H54 (cell line): ENCODE measurements around the gene GATA3.

Experiments
- DNase-seq: peaks from one replicate; pipeline ENCODE4 v3.0.0; 2011; ENCODE audit warnings: low spot score, mixed read lengths; ENCODE audit not compliant: insufficient read length
- FAIRE-seq: peaks from 3 replicates; lab custom pipeline; 2011; peaks lifted over from hg19 to GRCh38; lab: Jason Lieb, UNC
- POLR2A ChIP-seq: IDR thresholded peaks from 2 replicates; pipeline ENCODE4 v1.6.1; 2011; ENCODE audit warnings: low read depth, mild to moderate bottlenecking, low read length

GATA3 gene

DNA sequence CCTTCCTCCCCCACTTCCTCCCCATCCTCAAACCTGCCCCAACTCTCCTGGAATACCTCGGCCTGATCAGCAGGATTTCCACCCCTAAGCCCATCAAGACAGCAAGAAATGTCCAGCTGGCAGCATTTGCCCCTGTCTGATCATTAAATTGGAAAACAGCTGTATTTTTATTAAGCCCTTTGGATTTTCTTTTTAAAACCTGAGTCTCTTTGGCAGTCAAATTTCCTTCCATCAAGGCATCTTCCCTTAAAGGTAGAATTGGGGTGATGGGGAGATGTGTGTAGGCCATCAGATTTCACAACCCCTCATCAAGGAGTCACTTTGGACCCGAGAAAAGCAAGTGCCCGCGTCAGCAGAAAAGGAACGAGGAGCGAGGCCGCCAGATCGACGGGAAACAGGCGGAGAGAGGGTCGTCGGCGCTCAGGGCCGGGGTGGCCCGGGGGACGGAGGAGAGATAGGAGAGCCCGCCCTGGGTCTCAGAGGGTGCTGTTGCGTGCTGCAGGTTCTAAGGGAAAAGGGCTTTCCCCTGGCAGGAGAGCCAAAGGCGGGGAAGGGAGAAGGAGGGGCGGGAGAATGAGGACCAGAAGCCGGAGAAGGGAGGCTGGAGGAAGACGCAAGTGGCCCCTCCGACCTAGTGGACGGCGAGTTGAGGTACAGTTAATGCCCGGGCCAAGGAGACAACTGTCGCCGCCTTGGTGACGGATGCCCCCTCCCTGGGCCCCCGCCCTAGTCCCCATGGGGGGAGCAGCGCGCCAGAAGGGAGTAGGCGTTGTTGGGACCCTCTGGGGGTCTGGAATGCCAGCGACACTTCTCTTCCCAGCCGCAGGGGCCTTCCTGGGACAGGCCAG lies 11.5 kb upstream of the GATA3 start:
- TF ChIP-seq POLR2A: no peak
- FAIRE-seq (no peak), DNase-seq (no peak)

DNA sequence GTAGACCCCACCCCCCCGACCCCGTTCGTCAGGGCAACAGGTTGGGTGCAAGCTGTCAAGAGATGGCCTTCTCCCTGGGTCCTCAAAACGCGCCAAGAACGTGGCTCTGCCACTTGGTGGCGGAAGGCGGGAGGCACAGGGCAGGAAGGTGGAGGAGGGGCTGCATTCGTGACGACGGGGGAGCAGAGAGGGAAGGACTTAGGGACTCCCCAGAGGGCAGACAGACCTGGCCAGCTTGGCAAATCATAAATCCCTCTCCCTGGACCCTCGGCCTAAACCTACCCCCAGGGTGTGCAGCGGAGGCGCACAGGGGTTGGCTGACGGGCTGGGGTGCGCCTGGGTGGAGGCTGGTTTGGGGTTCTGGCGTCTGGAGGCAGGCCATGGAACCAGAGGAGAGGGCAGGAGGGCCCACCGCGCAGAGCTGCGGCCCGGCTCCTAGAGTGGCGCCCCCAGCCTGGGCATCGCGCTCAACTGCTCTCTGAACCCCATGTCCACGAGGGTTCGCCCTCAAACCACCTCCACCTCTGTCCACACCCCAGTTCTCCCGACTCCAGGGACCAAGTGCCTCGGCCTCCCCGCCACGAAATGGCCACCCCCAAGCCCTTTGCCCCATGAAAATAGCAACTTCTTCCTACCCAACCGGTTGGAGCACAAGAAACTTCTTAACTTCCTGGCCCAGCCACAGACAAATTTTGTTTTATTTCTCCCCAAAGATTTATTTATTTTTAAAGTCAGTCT lies 10.8 kb upstream of the GATA3 start:
- no peak for TF ChIP-seq POLR2A
- FAIRE-seq: no peak
- no peak for DNase-seq

DNA sequence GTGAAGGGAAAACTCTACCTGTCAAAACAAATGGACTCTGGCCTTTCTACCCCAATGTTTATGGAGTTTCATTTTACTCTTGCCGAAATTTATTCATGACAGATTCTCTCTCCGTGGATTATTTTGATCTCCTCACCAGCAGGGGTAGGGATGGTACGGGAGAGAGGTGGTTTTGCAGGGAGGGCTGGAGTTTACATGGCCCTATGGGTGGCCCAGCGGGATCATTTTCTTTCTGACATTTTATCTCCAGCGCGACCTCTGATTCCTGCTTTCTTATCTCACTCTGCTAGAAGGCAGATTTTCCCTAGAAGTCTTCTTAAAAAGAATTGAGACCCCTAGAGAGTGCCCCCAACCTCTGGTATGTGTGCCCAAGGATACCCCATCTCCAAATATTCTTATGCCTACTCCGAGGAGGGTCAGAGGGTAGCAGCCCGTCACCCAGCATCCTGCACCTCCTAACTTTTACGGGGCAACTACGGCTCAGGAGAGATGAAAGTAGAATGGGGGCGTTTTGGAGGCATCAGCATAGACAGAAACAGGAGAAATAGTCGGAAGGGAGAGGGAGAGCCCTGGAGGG lies 10.1 kb upstream of the GATA3 start:
- DNase-seq (no peak), FAIRE-seq (no peak)
- no peak for TF ChIP-seq POLR2A

DNA sequence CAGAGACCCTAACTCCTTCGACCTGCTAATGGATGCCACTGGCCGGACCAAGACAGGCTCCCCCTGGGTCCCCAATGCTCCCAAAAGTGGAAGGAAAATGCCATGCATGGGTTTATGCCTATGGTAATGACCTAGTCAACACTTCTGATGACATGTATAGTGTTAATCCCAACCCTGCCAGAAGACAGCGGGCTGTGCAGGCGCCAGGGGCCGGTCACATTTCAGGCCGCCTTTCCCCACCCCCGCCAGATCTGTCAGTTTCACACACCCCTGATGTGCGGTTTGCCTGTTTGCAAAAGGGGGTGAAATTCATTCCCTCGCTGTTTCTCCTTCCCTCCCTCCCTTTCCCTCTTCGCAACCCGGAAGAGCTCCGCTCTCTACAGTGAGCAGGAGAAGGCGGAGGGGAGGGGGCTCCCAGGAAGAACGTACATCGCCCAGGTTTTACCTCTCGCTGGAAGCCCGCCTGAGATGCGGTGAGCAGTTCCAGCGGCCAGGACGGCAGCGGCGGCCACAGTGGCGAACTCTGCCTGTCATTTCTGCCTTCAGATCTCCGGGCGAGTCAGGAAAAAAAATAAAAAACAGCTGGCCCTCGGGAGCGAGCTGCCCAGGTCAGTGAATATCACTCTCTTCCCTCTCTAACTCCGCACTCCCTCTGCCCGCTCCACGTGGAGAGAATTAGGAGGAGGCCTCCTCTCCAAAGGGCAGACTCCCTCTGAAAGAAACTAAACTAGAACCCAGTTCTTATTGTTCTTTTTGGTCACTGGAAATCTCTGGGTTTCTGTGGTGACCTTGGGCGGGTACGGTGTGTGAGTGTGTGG lies 9.4 kb upstream of the GATA3 start:
- DNase-seq (no peak), FAIRE-seq (no peak)
- no peak for TF ChIP-seq POLR2A

DNA sequence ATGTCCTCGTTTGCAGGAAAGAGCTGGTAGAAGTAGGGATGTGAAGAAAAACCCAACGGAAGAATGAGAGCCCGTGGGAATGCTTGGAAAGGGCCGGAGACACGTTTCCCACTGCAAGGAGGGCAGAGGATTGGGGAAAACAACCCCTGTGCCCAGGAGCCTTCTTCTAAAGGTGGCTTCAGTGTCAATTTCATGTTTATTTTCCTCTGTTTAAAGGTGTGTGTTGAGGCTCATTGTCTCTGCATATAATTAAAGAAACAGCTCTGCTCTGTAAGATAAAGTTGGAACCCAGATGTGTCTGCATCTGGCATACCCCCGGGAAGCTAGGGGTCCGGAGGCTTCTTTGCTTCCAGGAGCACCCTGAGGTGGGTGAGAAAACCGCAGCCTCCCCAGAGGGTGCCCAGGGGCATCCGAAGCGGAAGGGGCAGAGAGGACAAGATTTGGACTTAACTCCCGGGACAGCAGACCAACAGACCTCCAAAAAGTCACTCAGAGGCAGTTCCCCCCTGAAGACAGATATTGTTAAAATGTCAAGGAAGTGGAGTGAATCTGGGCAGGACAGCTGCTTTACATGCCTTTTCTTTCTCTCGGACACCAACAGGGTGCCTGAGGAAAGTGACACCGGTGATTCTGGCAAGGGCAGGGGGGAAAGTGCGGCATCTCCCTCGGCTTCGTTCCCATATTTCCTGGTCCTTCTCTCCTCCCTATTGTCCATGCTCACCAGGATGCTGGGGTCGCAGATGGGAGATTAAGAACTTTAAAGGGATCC lies 8.6 kb upstream of the GATA3 start:
- TF ChIP-seq POLR2A: no peak
- FAIRE-seq: no peak
- DNase-seq: no peak

GRCh38 chr10:8047452-8048280 lies 6.8 kb upstream of the GATA3 start:
- FAIRE-seq (no peak), DNase-seq (no peak)
- no peak for TF ChIP-seq POLR2A

DNA sequence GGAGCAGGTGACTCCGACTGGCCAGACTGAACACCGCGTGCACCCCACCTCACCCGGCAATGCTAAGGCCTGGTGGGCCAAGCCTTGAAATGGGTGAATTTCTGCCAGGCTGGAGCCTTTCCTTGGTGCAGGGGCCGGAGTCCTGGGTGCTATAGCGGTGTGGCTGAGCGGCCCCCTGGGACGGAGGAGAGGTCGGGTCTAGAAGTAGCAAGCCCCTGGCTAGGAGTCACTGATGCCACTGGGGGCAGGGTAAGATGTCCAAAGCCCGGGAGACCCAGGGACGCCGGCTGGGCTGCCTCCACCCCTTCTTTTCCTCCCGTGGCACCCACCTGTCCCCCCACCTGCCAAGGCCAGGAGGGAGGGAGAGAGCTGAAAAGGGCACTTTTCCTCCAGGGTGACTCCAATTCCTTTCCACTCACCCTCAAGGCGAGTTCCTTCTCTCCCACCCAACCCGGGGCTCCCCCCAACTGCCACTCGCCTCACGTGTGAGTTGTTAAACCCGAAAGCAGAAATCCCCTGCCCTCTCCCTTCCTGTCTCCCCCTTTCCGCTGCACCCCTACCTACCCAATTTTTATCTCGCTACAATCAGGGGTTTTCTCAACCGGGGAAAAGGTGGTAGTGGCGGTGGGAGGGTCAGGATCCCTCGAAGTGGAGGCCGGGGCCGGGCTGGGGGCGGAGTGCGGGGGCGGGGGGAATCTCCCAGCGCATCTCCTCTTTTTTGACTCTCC lies 6.0 kb upstream of the GATA3 start:
- DNase-seq: no peak
- no peak for TF ChIP-seq POLR2A
- FAIRE-seq: no peak

DNA sequence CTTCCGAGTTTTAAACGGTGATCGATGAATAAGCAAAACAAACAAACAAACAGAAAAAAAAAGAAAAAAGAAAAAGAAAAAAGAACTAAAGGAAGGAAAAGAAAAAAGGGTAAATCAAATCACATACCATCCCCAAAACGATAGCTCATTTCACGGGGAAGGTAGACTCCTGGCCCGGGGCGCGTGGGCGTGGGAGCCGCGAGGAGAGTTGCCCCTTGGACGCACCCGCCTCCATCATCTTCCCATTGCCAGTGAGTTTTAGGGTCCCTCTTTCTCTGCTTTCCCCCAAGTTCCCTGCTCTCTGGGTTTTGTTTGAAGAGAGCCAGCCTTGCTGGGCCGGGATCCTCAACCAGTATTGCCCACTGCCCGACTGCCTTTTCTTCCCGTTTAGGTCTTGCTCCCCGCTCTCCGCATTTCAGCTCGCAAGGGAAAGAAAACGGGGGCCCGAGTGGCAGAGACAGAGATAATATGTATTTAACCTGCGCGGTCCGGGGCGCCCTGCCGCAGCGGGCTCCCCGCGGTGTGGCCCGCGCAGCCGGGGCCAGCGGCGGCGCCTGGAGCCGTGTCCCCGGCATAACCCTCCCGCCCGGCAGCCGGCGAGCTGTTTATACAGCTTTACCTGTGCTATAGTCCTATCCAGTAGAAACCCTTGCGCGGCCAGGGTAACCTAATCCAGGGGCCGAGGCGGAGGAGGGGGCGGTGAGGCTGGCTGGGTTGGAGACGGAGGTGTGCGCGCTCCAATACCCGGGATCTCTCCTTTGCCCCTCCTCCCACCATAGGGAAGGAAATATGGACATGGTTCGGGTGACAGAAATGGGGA lies 5.2 kb upstream of the GATA3 start:
- no peak for TF ChIP-seq POLR2A
- DNase-seq (no peak), FAIRE-seq (no peak)

- TF ChIP-seq POLR2A: no peak
- FAIRE-seq: no peak
- DNase-seq: no peak
Observed at GRCh38 chr10:8049865-8050555, 4.5 kb upstream of the GATA3 start.

DNA sequence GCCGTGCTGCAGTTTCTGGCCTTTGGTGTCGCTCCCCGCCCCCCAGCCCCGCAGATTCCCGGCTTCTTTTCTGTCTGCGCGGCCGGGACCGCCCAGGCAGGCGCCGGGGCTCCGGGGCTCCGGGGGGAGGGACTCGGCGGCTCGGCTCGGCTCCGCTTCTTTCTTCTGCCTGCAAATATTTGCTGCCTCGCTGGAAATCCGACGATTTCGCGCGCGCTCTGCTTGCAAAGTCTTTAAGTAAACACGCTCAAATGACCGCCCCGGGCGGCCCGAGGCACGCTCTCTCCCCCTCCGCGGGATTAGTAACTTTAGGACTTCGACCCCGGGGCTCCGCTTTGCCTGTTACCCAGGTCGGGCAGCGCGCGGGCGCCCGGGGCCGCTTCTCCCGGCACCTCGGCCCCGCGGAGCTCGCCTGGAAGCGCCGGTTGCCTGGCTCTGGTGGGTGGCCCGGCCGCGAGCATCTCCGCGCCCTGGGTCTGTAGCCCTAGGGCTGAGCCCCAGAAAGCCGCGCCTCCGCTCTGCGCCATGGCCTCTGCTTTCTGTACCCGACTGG lies 3.9 kb upstream of the GATA3 start:
- FAIRE-seq (no peak), DNase-seq (no peak)

More for the DNA sequence above, 3.9 kb upstream of the GATA3 start:
- TF ChIP-seq POLR2A: no peak
